ENCODE results near the gene TTC13. TPM values are rescaled to one million over a fixed set of nuclear protein-coding genes. Genes with fewer than 3 reads are reported as not detected.

Gene TTC13
- total RNA-seq, 3 donors from 2014 or later = 20.5 to 26.6 (median 22.0) TPM

- intact Hi-C loops (cut with DNase I; ENCODE audit: low total_unique reads) = no loop called here
- Histone ChIP-seq H3K27me3 (no peaks in the 10 kb centered on the region), H3K36me3 (no peaks in the 10 kb centered on the region), H3K4me3 (no peak overlapping the region), H3K27ac (no peak overlapping the region), H3K4me1 (no peaks in the 10 kb centered on the region), H3K9me3 (no peaks in the 10 kb centered on the region)
- no peak for DNase-seq (ENCODE audit: low spot score in 2 of 2)
- TF ChIP-seq CTCF (IDR thresholded peaks at IDR 0.05) = no peak
- TF ChIP-seq POLR2A (IDR thresholded peaks at IDR 0.05) = no peak
- no peak for TF ChIP-seq POLR2AphosphoS5 (IDR thresholded peaks at IDR 0.05)
Observed at GRCh38 chr1:230948903-230949302, 29.8 kb downstream of the TTC13 start.

GRCh38 chr1:230948301-230948700 lies 30.4 kb downstream of the TTC13 start:
- DNase-seq (ENCODE audit: low spot score in 2 of 2) = no peak
- Histone ChIP-seq H3K9me3 (no peaks in the 10 kb centered on the region), H3K27ac (no peak overlapping the region), H3K27me3 (no peaks in the 10 kb centered on the region), H3K4me1 (no peaks in the 10 kb centered on the region), H3K4me3 (no peak overlapping the region), H3K36me3 (no peaks in the 10 kb centered on the region)
- intact Hi-C loops (cut with DNase I; ENCODE audit: low total_unique reads) = no loop called here
- TF ChIP-seq POLR2A (IDR thresholded peaks at IDR 0.05) (no peak), POLR2AphosphoS5 (IDR thresholded peaks at IDR 0.05) (no peak)

GRCh38 chr1:230943048-230943593 lies 35.5 kb downstream of the TTC13 start:
- intact Hi-C loops (cut with DNase I; ENCODE audit: low total_unique reads) = no loop called here

GRCh38 chr1:230940848-230941247 lies 37.8 kb downstream of the TTC13 start:
- intact Hi-C loops (cut with DNase I; ENCODE audit: low total_unique reads) = no loop called here
- H3K27ac ChIP-seq = no peak overlapping the region
- no peaks in the 10 kb centered on the region for H3K36me3 ChIP-seq

More at GRCh38 chr1:230943048-230943593, 35.5 kb downstream of the TTC13 start:
- DNase-seq (ENCODE audit: low spot score in 2 of 2) = no peak
- H3K9me3 ChIP-seq = no peaks in the 10 kb centered on the region
- TF ChIP-seq CTCF (IDR thresholded peaks at IDR 0.05) = no peak
- no peak for TF ChIP-seq POLR2AphosphoS5 (IDR thresholded peaks at IDR 0.05)
- no peak for TF ChIP-seq POLR2A (IDR thresholded peaks at IDR 0.05)
- no peak overlapping the region for H3K4me3 ChIP-seq
- no peaks in the 10 kb centered on the region for H3K27me3 ChIP-seq
- no peaks in the 10 kb centered on the region for H3K36me3 ChIP-seq
- H3K4me1 ChIP-seq = no peaks in the 10 kb centered on the region
- no peak overlapping the region for H3K27ac ChIP-seq

GRCh38 chr1:230939806-230940489 lies 38.7 kb downstream of the TTC13 start:
- DNase-seq (ENCODE audit: low spot score in 2 of 2) = no peak
- H3K36me3 ChIP-seq = no peaks in the 10 kb centered on the region
- no peaks in the 10 kb centered on the region for H3K9me3 ChIP-seq
- no peaks in the 10 kb centered on the region for H3K4me1 ChIP-seq
- H3K27me3 ChIP-seq = no peaks in the 10 kb centered on the region
- intact Hi-C loops (cut with DNase I; ENCODE audit: low total_unique reads) = no loop called here
- TF ChIP-seq CTCF (IDR thresholded peaks at IDR 0.05) = no peak
- no peak for TF ChIP-seq POLR2AphosphoS5 (IDR thresholded peaks at IDR 0.05)
- no peak for TF ChIP-seq POLR2A (IDR thresholded peaks at IDR 0.05)
- no peak overlapping the region for H3K4me3 ChIP-seq
- no peak overlapping the region for H3K27ac ChIP-seq

More at GRCh38 chr1:230940848-230941247, 37.8 kb downstream of the TTC13 start:
- H3K9me3 ChIP-seq = no peaks in the 10 kb centered on the region
- no peak overlapping the region for H3K4me3 ChIP-seq
- no peak for TF ChIP-seq POLR2A (IDR thresholded peaks at IDR 0.05)
- no peak for TF ChIP-seq CTCF (IDR thresholded peaks at IDR 0.05)
- TF ChIP-seq POLR2AphosphoS5 (IDR thresholded peaks at IDR 0.05) = no peak
- no peaks in the 10 kb centered on the region for H3K27me3 ChIP-seq
- no peaks in the 10 kb centered on the region for H3K4me1 ChIP-seq
- no peak for DNase-seq (ENCODE audit: low spot score in 2 of 2)

Data from breast epithelium (tissue), 4 donors.